GM19324 (cell line): ENCODE measurements around the gene SNX5.

Source experiments
- ATAC-seq: cut with Tn5 transposase; IDR thresholded peaks from one replicate; pipeline ENCODE4 v1.9.1; 2021; ENCODE audit warnings: mild to moderate bottlenecking, moderate library complexity; ENCODE audit not compliant: unreplicated experiment, low FRiP score

SNX5 gene

GRCh38 chr20:17921774-17922173 lies 46.8 kb downstream of the SNX5 start:
- no peak for ATAC-seq

GRCh38 chr20:17919149-17919548 lies 49.4 kb downstream of the SNX5 start:
- no peak for ATAC-seq

- ATAC-seq = no peak
Observed at GRCh38 chr20:17917832-17918618, 50.6 kb downstream of the SNX5 start.

GRCh38 chr20:17916433-17916891 lies 52.1 kb downstream of the SNX5 start:
- no peak for ATAC-seq

- ATAC-seq = no peak
Observed at GRCh38 chr20:17914957-17915356, 53.6 kb downstream of the SNX5 start.

GRCh38 chr20:17912916-17913315 lies 55.7 kb downstream of the SNX5 start:
- no peak for ATAC-seq

GRCh38 chr20:17911927-17912326 lies 56.7 kb downstream of the SNX5 start:
- no peak for ATAC-seq

GRCh38 chr20:17910828-17911294 lies 57.7 kb downstream of the SNX5 start:
- ATAC-seq = no peak

GRCh38 chr20:17909869-17910321 lies 58.7 kb downstream of the SNX5 start:
- ATAC-seq = no peak

- ATAC-seq = no peak
Observed at GRCh38 chr20:17905544-17905943, 63.0 kb downstream of the SNX5 start.

GRCh38 chr20:17904027-17904426 lies 64.6 kb downstream of the SNX5 start:
- ATAC-seq = no peak

- no peak for ATAC-seq
Observed at GRCh38 chr20:17902531-17903083, 66.0 kb downstream of the SNX5 start.

- ATAC-seq = no peak
Observed at GRCh38 chr20:17901971-17902370, 66.6 kb downstream of the SNX5 start.

GRCh38 chr20:17898548-17898994 lies 70.0 kb downstream of the SNX5 start:
- ATAC-seq = no peak

- no peak for ATAC-seq
Observed at GRCh38 chr20:17897566-17898307, 70.9 kb downstream of the SNX5 start.

- no peak for ATAC-seq
Observed at GRCh38 chr20:17896771-17897369, 71.7 kb downstream of the SNX5 start.

GRCh38 chr20:17896193-17896723 lies 72.3 kb downstream of the SNX5 start:
- no peak for ATAC-seq

GRCh38 chr20:17895641-17896171 lies 72.9 kb downstream of the SNX5 start:
- ATAC-seq = no peak

GRCh38 chr20:17893445-17893844 lies 75.1 kb downstream of the SNX5 start:
- ATAC-seq = no peak
